Putamen (tissue), 1 donor: ENCODE data around the gene POP4.
A peak's percentile ranks its signal among the peaks of the same experiment; 100 is the strongest.

Source experiments
- DNase-seq: peaks from one replicate; pipeline ENCODE4 v3.0.0-alpha.2; 2016; ENCODE audit warnings: low spot score

POP4 gene

DNA sequence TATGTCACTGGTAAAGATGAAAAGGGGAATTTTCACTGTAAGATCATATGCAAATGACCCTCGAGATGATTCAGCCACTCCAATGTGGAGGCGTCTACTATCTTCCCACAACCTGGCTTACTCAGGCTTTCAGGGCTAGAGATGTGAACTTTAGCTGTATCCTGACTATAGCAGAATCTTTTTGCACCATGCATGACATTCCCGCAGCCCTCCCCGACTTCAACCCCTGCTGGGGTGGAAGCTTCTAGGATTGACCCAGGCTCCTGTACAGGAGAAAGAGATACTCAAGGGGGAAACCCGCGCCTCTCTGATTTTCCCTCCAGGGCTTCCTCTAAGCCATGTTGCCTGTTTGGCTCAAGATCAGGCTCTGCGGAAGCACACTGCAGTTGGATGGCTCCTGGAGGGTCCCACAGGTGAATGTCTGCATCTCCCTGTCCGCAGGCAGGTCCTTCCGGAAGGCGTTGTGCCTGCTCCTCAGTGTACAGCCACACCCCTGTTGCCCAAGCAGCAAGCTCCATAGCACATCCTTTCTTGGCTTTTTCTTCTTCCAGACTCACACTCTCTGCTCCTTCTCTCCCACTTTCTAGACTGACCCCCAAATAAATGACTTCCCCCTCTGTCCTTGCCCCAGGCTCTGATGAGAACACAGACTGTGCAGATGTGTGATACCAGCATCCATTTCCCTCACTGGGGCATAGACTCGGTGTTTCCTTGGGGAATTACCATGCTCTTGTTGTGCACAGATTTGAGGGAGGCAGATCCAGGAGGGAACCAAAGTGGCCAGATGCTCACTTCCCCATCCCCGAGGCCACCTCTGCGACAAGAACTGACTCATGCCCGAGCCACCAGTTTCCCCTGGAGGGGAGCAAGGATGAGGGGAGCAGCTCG, 29.1 kb upstream of the POP4 start:
- DNase-seq = peak; percentile 72

DNA sequence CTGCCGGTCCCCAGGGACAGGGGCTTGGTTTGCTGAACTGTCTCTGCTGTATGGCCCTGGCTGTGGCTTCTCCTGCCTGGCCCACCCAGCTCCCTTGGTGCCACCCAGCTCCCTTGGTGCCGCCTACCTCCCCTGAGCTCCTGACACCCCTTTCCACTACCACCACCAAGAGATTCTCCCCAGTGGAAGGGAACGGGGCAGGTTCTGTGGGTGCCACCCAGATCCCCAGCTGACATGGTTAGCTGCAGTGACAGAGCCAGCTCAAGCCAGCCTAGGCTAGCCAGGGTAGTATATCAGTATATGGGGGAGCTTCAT, 28.5 kb upstream of the POP4 start:
- no peak for DNase-seq

DNA sequence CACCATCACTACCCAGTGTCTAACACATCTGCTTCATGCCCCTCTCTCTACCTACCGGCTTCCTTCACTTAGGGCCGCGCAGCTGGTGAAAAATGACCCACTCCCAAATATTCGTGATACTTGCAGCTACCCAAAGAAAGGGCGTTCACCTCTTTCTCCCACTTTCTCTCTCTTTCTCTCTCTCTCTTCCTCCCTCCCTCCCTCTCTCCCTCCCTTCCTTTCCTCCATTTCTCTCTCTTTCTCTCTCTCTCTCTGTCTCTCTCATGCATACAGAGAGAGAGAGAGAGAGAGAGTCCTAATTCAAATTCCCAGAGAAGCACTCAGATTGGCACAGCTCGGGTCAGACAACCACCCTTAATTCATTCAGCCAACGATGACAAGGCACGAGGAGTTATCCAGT, 27.7 kb upstream of the POP4 start:
- DNase-seq = no peak

DNA sequence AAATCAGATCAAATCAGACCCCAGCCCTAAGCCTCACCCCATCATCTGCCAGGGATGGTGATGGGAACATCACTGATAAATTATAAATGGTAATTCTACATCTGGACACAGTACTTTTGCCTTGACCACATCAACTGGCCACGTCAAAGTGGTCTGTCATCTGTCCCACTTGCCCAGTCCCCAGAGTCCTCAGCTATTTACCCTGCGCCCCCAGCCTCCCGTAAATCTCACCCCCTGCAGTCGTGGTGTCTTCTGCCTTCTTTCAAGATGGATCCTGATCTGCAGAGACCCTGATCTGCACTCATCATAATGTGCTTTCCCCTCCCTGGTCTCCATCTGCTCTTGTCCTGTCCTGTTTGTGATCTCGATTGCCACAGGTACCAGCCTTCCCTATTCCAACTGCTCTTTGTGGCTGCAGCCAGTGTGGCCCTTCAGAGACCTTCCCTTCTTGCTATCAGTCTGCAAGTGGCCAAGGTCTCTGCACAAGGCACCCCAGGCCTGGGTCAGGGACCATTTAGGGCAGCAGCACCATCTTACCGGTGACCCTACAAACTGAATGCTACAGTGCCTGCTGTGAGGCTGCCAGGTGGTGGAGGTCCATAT, 26.7 kb upstream of the POP4 start:
- DNase-seq = no peak

DNA sequence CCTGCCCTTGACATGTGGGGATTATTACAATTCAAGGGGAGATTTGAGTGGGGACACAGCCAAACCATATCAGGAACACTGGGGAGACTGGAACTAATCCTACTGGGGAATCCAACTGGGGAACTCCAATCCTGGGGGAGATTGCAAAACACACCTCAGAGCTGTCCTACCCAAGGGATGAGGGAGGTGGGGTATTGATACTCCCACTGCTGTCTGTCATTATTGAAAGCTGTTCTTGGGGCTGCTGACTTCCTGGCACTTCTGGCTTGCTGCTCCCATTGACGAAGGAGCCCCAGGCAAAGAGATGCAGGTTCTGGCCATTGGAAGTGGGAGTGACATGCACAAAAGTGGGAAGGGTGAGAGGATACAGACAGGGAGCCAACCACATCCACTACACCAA, 24.7 kb upstream of the POP4 start:
- DNase-seq = no peak

DNA sequence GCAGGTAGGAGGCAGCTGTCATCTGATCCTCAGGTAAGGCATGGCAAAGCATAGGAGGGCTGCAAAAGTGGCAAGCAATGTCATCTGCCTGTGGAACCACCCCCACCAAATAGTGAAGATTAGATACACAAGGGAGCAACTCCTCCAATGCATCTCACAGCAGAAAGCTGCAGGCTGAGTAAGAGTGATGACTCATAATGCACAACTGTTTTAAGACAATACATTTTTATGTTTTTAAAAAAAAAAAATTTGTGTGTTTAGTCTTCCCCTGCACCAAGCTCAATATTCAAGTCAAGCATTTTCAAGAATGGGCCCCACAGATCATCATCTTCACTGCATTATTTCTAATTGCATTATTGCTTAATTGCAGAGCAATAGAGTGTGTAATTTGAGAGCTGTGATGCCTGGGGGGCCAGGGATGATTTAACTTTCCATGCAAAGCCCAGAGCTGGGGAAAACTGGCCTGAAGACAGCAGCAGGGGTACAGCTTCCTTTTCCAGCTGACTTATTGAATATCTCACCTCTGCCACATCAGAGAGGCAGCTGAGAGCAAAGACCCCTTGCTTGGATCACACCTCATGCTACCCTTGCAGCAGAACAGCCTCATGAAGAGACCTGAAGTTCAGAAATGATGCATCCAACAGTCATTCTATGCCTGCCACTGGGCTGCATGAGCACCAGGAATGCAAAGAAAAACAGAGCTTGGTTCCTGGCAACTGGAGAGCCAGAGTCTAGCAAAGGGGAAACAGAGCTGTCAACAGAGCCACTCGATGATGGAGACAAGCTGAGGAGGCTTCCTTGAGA, 22.7 kb upstream of the POP4 start:
- DNase-seq = no peak

DNA sequence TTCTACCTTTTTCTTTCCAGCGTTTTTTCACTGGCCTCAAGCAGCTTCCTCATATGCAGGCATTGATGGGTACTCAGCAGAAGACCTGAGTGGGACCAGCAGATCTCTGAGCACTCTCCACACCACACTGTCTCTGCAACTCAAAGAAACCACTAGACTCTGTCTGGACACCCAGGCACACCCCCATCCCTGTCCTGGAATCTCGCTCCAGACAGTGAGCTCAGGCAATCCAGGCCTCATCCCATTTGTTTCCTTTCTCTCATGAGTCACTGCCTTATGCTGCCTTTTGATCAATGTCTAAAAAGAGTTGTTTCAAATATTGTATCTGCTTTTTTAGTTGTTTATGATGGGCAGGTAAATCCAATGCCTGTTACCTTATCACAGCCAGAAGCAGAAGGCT, 19.7 kb upstream of the POP4 start:
- DNase-seq = no peak

DNA sequence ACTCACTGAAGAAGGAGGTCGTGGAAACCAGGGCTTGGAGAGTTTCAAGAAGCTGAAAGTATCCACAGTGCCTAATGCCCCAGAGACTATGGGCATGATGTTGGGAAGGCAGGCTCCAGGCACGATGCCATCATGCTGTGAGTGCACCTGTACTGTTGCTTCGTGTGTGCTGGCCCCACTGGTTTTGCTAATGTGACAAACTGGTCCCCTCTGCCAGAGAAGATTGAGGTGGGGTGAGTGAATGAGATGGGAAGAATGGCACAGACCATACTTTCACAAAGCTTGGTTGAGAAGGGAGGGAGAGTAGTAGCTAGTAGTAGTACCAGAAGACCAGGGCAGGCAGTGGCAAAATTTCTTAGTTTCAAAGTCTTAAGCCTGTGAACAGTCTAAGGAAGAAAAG, 19.0 kb upstream of the POP4 start:
- no peak for DNase-seq

DNA sequence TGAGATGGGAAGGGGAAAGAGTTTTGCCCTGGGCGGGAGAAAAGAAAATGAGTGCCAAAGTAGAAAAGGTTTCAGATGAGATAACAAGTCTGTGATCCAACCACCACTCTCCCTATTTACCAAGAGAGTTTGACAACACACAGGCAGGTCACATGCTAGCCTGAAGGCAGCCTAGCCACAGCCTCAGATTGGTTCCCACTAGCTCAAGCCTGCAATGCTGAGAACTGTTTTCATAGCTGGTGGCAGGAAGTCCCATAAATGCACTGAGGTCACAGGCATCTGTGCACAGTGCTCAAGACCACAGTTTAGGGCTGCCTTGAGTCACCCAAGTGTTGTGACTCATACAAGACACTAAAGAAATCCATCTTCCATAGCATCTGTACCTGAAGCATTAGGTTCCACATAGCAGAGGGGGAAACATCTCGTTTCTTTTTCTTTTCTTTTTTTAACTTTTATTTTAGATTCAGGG, 18.5 kb upstream of the POP4 start:
- DNase-seq = no peak

DNA sequence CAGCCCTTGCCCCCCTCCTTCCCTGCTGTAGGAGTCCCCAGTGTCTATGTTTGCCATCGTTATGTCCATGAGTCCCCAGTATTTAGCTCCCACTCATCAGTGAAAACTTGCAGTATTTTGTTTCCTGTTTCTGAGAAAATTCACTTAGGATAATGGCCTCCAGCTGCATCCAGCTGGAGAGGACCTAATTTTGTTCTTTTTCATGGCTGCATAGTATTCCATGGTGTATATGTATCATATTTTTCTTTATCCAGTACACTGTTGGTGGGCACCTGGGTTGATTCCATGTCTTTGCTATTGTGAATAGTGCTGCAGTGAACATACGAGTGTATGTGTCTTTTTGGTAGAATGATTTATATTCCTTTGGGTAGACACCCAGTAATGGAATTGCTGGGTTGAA, 18.0 kb upstream of the POP4 start:
- DNase-seq = no peak

DNA sequence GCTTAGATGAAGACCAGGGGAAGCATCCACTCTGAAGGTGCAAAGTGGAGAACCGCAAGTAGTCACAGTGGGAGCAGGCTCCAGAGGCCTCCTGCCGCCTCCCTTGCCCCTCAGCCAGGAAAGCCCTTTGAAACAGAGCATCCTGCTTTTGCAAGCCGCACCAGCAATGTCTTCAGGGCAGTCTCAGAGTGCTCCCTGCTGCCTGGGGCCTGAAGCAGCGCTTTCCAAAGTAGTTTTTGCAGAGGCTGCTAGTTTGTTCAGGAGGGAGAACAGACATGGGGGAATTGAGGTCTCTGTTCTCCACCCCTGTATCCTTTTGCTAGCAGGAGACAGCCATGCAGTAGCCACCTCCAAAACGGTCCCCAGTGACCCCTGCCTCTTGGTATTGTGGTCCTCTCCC, 15.8 kb upstream of the POP4 start:
- no peak for DNase-seq

DNA sequence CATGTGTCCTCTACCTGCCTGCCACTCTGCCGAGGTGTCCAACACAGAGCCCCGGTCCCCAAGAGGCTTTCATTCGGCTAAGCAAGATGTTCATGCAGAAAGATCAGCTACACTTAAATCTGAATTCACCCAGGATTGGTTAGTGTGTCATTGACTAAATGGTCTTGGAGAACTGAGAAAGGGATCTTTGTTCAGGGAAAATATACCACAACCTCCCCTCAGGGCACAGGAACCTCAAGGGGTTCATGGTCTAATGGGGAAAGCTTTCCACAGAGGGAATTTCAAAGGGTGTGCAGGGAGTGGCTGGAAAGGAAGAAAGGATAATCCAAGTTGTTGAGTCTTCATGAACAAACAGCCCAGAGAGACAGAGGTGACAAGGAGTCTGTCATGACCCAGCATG, 14.4 kb upstream of the POP4 start:
- DNase-seq = no peak

DNA sequence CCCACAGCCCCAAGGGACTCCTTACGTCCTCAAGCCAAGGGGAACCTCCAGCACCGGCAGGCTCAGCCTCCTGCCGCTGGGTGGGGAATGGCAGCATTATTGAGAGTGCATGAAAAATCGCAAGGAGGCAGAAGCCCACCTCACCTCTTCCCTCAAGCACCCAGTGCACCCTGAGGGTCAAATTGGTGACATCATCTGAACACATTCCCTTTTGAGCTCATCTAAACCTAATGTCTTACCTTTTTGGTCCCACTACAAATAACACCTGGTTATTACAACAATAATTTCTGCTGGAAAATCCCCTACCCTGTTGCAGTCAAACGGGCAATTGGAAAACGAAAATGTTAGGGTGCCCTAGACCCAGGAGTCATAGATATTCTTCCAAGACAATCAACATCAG, 12.2 kb upstream of the POP4 start:
- DNase-seq = no peak

DNA sequence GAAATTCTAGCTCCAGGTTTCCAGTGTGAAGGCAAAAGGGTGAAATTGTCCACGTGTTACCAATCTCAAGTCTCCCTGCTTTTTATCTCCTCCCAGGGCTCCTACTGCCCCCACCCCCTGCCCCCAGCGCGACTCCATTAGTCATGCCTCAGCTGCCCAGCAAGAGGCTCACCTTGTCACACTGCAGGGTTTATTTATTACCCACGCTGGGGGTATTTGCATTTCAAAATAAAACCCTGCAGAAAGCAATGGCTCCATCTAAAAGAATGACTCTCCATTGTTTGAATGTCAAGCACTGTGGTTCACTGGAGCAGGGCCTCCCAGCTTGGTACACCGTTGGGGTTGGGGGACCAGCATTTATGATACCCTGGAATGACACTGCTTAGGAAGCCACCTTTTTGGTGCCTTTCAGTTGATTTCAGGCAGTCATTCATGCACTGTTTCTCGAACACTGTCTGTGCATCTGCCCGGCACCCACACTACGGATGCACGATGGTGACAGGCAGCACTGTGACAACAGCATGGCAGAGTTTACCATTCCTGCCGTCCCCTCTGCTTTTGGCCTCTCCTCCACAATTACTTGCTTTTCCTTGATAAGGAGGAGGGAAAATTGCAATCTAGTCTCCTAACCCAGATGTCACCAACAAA, 9.9 kb upstream of the POP4 start:
- no peak for DNase-seq

DNA sequence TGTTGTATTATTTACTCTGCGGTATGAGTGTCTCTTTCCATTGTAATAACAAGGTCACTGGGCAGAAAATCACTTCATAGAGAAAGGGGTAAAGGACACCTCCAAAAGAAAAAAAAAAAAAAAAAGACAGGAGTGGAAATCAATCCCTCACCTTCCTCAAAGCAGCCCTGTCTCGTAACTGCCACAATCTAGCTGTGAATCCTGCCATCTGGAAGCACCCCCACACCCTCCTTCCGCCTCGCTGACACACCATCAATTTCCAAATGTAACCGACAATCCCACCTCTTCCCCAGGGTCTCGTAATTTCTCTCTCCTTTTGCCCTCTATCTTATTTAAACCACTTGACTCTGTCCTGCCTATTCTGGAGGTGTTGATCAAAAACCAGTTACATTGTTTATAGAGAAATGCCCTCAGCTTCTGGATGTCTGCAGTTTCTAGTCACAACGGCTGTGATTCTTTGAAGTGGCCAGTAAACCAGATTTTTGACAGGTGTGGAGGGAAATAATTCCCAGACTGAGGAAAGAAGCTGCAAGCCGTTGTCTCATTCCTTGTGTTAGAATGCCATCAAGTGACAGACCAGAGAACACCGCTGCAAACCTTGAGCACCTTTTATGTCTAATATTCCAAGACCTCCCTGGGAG, 9.1 kb upstream of the POP4 start:
- no peak for DNase-seq

DNA sequence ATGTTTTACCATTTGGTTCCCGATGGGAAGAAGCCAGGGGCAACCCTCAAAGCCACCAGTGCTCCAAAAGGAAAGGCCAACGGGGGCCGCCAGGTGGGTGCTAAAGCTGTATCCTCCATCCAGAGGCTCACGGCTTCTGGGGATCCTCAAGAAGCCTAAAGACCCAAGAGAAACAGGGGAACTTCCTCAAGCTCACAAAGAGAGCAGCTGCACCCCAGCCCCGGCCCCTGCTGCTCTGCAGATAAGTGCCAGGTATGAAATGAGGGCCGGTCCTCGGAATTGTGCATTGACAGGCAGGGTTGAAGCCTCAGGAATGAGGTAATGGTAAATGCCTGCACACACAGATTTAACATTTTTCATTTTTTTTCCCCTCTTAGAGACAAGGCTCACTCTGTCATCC, 8.0 kb upstream of the POP4 start:
- no peak for DNase-seq

DNA sequence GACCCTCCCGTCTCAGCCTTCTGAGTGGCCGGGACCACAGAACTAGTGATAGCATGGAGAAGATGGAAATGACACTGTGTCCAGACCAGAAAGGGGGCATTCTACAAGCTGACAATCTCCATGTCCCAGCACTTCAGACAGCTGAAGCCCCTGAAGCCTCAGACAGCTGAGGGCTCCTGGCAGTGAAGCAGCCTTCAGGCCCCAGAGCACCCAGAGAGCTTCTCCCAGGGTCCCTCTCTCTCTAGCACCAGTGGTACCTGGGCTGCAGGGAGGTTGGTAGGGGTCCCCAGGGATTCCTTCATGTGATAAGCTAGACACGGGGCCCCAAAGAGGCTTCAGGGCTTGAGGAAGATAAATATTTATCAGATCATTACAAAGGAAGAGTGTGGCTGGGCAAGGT, 7.6 kb upstream of the POP4 start:
- no peak for DNase-seq

DNA sequence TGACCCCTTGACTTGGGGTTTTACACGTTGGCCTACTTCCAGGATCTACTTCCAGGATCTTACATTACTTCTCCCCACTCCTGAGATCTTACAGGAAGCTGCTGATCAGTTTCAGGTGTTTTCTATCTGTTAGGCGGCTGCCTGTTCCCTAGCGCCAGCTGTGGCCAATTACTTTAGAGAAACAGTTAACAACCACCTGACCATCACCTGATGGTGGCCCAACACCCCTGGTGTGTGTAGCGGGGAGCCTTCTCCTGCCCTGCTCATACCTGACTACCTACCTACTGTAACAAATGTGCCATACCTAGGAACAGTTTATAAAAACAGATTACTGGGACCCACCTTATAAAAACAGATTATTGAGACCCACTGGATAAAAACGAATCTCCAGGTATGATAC, 2.8 kb upstream of the POP4 start:
- no peak for DNase-seq

DNA sequence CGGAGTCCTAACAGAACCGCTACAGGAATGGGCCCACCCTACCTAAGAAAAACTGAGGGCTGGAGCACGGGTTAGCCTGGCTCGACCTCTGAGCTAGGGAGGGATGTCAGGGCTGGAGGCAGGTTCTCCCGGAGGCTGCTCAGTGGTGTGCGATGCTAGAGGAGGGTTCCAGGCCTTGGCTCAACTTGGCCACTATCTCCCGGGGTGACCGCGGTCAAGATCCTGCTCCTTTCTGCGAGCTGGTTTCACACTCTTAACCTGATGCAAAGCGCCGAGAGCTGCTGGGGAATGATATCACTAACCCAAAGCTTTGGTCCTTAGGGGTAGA, 301 bp downstream of the POP4 start:
- DNase-seq = no peak

DNA sequence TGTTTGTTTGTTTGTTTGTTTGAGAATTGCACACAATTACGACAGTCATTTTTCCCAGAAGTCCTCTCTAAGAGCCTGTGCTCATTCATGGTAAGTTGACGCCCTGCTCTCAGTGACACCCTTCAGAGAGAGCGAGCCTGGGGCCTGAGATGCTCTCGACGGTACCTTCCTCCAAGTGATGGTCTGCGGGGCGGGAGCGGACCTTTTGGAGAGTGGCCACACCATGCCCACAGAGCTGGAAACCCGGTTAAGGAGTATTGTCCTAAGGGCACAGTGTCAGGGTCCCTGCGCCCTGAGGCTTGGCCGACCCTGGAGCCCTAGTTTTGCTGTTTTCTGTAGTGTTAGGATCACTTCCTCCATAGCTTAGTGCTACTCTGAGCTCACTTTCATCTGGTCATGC, 3.6 kb downstream of the POP4 start:
- DNase-seq = no peak

DNA sequence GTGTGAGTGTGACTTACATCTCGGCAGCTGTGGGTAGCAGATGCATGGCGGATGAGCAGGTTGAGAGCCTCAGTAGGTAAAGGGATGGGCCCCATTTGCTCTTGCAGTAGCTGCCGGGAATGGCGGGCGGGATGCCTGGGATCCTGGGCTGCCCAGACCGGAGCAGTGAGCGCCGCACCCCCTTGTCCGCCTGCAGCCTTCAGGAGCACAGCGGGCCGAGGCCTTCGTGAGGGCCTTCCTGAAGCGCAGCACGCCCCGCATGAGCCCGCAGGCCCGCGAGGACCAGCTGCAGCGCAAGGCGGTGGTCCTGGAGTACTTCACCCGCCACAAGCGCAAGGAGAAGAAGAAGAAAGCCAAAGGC, 4.1 kb downstream of the POP4 start:
- no peak for DNase-seq

DNA sequence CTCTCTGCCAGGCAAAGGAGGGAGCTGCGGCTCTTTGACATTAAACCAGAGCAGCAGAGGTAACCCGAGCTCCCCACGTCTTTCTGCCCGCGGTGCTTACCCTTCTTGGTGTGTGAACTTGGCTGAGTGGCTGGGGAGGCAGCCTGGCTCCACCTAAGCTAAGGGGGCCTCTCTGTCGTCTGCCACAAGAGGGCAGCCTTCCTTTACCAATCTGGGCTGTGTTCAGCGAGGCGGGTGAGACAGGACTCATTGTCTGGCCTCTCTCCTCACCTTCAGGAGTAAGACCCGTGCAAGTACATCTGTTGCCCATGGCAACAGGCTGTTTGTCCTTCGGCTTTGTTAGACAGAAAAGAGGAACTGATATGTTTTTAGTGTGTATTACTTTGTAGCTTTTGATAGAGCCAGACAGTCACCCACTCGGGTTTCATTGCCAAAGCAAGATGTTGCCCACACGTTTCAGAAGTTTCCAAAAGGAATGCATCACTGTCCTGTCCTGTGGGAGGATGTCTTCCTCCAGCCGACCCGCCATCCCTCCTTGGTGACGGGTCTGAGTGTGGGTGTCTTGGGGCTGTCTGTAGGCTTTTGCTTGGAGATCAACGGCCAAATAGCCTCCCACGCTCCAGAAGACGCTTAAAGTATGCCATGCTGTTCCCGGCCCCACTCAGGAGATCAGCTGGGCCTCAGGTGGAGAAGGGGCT, 4.6 kb downstream of the POP4 start:
- DNase-seq = peak; percentile 73
